PC-3 (cell line): ENCODE data around the gene PAQR4. TPM values are rescaled to one million over a fixed set of nuclear protein-coding genes. Genes with fewer than 3 reads are reported as not detected.

Experiments
- ATAC-seq: fragments of 200-7000 bp; cut with Tn5 transposase; 2 replicates; pipeline ENCODE4 v1.9.1; 2020; ENCODE audit warnings: mild to moderate bottlenecking, moderate library complexity
- BruUV-seq: library from RNA; stranded (reverse); fragments of 400-500 nt; replicated peaks from 2 replicates; lab custom pipeline; 2021; lab: Mats Ljungman, UMichigan
- CTCF ChIA-PET: fragments of 300-600 bp; sonication (Branson Sonifier 250); formaldehyde crosslinking; loops from one replicate; lab custom pipeline; 2022; ENCODE audit warnings: antibody characterized with exemption; lab: Charles Lee
- POLR2A ChIA-PET: fragments of 300-600 bp; sonication (Branson Sonifier 250); formaldehyde crosslinking; loops from one replicate; lab custom pipeline; 2022; ENCODE audit warnings: antibody characterized with exemption; ENCODE audit not compliant: unreplicated experiment; lab: Charles Lee
- DNase-seq: peaks from one replicate; pipeline ENCODE4 v3.0.0-alpha.2; 2015
- H2AFZ ChIP-seq: fragments of 300-600 bp; sonication (generic); 2 replicates; pipeline ENCODE4 v1.6.0; 2016; ENCODE audit warnings: antibody characterized with exemption, low read length
- H3F3A ChIP-seq: fragments of 300-600 bp; sonication (generic); one replicate; pipeline ENCODE4 v1.6.0; 2017; ENCODE audit warnings: antibody characterized with exemption, low read length, control low read depth, mild to moderate bottlenecking; ENCODE audit not compliant: unreplicated experiment
- H3K27ac ChIP-seq: fragments of 300-600 bp; sonication (generic); 2 replicates; pipeline ENCODE4 v1.5.1; 2016; ENCODE audit warnings: mild to moderate bottlenecking, low read length
- H3K27me3 ChIP-seq: fragments of 300-600 bp; sonication (generic); 2 replicates; pipeline ENCODE4 v1.6.1; 2016; ENCODE audit warnings: low read length, mixed read lengths
- H3K36me3 ChIP-seq: fragments of 300-600 bp; sonication (generic); 2 replicates; pipeline ENCODE4 v1.6.1; 2016; ENCODE audit warnings: low read depth, mixed run types, low read length, mixed read lengths
- H3K4me1 ChIP-seq: fragments of 300-600 bp; sonication (generic); 2 replicates; pipeline ENCODE4 v1.5.1; 2016; ENCODE audit warnings: low read length; ENCODE audit not compliant: insufficient read depth
- H3K4me2 ChIP-seq: fragments of 300-600 bp; sonication (generic); 2 replicates; pipeline ENCODE4 v1.6.0; 2016; ENCODE audit warnings: low read length
- H3K4me3 ChIP-seq: fragments of 300-600 bp; sonication (generic); 2 replicates; pipeline ENCODE4 v1.5.1; 2016; ENCODE audit warnings: mild to moderate bottlenecking, low read length, mixed read lengths
- H3K79me2 ChIP-seq: fragments of 300-600 bp; sonication (generic); 2 replicates; pipeline ENCODE4 v1.6.1; 2017; ENCODE audit warnings: low read length, mixed read lengths
- H3K9ac ChIP-seq: fragments of 300-600 bp; sonication (generic); 2 replicates; pipeline ENCODE4 v1.6.0; 2016; ENCODE audit warnings: mild to moderate bottlenecking, low read length
- H3K9me2 ChIP-seq: fragments of 300-600 bp; sonication (generic); replicated peaks from 2 replicates; pipeline ENCODE4 v1.6.1; 2016; ENCODE audit warnings: mixed run types, low read length, mixed read lengths
- H3K9me3 ChIP-seq: fragments of 300-600 bp; sonication (generic); 2 replicates; pipeline ENCODE4 v1.6.1; 2016; ENCODE audit warnings: low read length, mixed read lengths
- H4K20me1 ChIP-seq: fragments of 300-600 bp; sonication (generic); 2 replicates; pipeline ENCODE4 v1.6.1; 2016; ENCODE audit warnings: low read length, mixed read lengths
- CTCF ChIP-seq: fragments of 300-600 bp; sonication (generic); conservative IDR thresholded peaks from 2 replicates; pipeline ENCODE4 v1.5.1; 2017; ENCODE audit warnings: antibody characterized with exemption, low read depth, mild to moderate bottlenecking, low read length
- EZH2 ChIP-seq: fragments of 300-600 bp; sonication (generic); IDR thresholded peaks from one replicate; pipeline ENCODE4 v1.6.1; 2017; ENCODE audit warnings: antibody characterized with exemption, mild to moderate bottlenecking, low read length; ENCODE audit not compliant: unreplicated experiment
- EZH2phosphoT487 ChIP-seq: fragments of 300-600 bp; sonication (generic); IDR thresholded peaks from 2 replicates; pipeline ENCODE4 v1.6.1; 2018; ENCODE audit warnings: mild to moderate bottlenecking, antibody characterized with exemption, low read length, borderline replicate concordance
- intact Hi-C: fragments of 100-400 bp; cut with micrococcal nuclease; formaldehyde crosslinking; loops from 2 replicates; pipeline ENCODE4 v1.9.0; 2023
- total RNA-seq: library from RNA; depleted of rRNA; stranded (reverse); fragments of >200 nt; gene quantifications from 2 replicates; pipeline ENCODE4 v1.2.3, GENCODE V29; 2014

Gene PAQR4
- total RNA-seq, 1 experiment from 2014 or later: 37.9 TPM

- POLR2A ChIA-PET: no interaction called here
- H3K79me2 ChIP-seq: no peaks in the 10 kb centered on the region
- no peaks in the 10 kb centered on the region for H3K9me3 ChIP-seq
- no peaks in the 10 kb centered on the region for H3K36me3 ChIP-seq
- H3K27ac ChIP-seq: no peak overlapping the region
- H3F3A ChIP-seq: no peaks in the 10 kb centered on the region
- H3K9me2 ChIP-seq: no peaks in the 10 kb centered on the region
- no peak overlapping the region for H3K4me3 ChIP-seq
- intact Hi-C loops: no loop called here
- H2AFZ ChIP-seq: no peak overlapping the region
- H3K9ac ChIP-seq: no peak overlapping the region
- CTCF ChIA-PET: interaction anchor here (0.6 to 0.7 kb wide), 2 partner anchors 24 to 49 kb away, joined by 3 to 5 read pairs; no protein-coding TSS in a partner anchor
- peaks cover 5% of the 10 kb centered on the region; the same call in 1 of the 2 replicates for H3K4me1 ChIP-seq
- TF ChIP-seq CTCF: no peak
- no peak for TF ChIP-seq EZH2phosphoT487
- TF ChIP-seq EZH2: no peak
- H3K27me3 ChIP-seq: no peaks in the 10 kb centered on the region
- no peaks in the 10 kb centered on the region for H4K20me1 ChIP-seq
- ATAC-seq (no peak), DNase-seq (no peak)
- BruUV-seq: no TSS peak
- H3K4me2 ChIP-seq: no peak overlapping the region
These were observed 45.7 kb upstream of the PAQR4 start for GRCh38 chr16:2923481-2923880.

GRCh38 chr16:2924901-2925755 lies 44.0 kb upstream of the PAQR4 start:
- Histone ChIP-seq H3K9me3 (no peaks in the 10 kb centered on the region), H2AFZ (no peak overlapping the region), H3K27me3 (no peaks in the 10 kb centered on the region), H3K4me1 (peaks cover 5% of the 10 kb centered on the region; the same call in 1 of the 2 replicates), H3K9me2 (no peaks in the 10 kb centered on the region), H3K9ac (no peak overlapping the region), H3K4me2 (no peak overlapping the region), H3K27ac (no peak overlapping the region), H3F3A (no peaks in the 10 kb centered on the region), H3K79me2 (no peaks in the 10 kb centered on the region), H3K36me3 (no peaks in the 10 kb centered on the region), H4K20me1 (no peaks in the 10 kb centered on the region), H3K4me3 (no peak overlapping the region)
- ATAC-seq (peak; percentile 66), DNase-seq (peak; percentile 27)
- no TSS peak for BruUV-seq
- intact Hi-C loops: no loop called here
- CTCF ChIA-PET: no interaction called here
- no peak for TF ChIP-seq EZH2phosphoT487
- POLR2A ChIA-PET: no interaction called here

GRCh38 chr16:2925951-2926649 lies 43.0 kb upstream of the PAQR4 start:
- no peak overlapping the region for H3K27ac ChIP-seq

More at GRCh38 chr16:2925951-2926649, 43.0 kb upstream of the PAQR4 start:
- Histone ChIP-seq H3K4me2 (no peak overlapping the region), H2AFZ (no peak overlapping the region), H3K9me3 (no peaks in the 10 kb centered on the region), H3F3A (no peaks in the 10 kb centered on the region), H3K4me1 (peaks cover 5% of the 10 kb centered on the region; the same call in 1 of the 2 replicates), H3K4me3 (no peak overlapping the region; the same call in 1 of the 2 replicates), H3K9me2 (no peaks in the 10 kb centered on the region), H3K27me3 (no peaks in the 10 kb centered on the region), H3K79me2 (no peaks in the 10 kb centered on the region), H3K36me3 (no peaks in the 10 kb centered on the region), H3K9ac (no peak overlapping the region), H4K20me1 (no peaks in the 10 kb centered on the region)
- ATAC-seq: no peak
- BruUV-seq: no TSS peak
- ChIA-PET POLR2A (no interaction called here), CTCF (interaction anchor here (0.6 kb wide), 1 partner anchor 27 kb away, joined by 3 read pairs; no protein-coding TSS in a partner anchor)
- no peak for DNase-seq
- intact Hi-C loops: loop anchor here (2.0 kb wide), 1 partner anchor 51 kb away; no protein-coding TSS in a partner anchor
- TF ChIP-seq EZH2: no peak
- TF ChIP-seq EZH2phosphoT487: no peak
- no peak for TF ChIP-seq CTCF
